OCI-LY7 (cell line): ENCODE data around the gene FAIM2. TPM values are rescaled to one million over a fixed set of nuclear protein-coding genes. Genes with fewer than 3 reads are reported as not detected.

Experiments used
- BruUV-seq: library from RNA; stranded (reverse); fragments of 400-500 nt; replicated peaks from 2 replicates; lab custom pipeline; 2021; lab: Mats Ljungman, UMichigan
- CTCF ChIA-PET: fragments of 300-600 bp; sonication (Branson Sonifier 250); formaldehyde crosslinking; loops from one replicate; lab custom pipeline; 2022; ENCODE audit warnings: antibody characterized with exemption; ENCODE audit not compliant: unreplicated experiment; lab: Charles Lee
- POLR2A ChIA-PET: fragments of 300-600 bp; sonication (Branson Sonifier 250); formaldehyde crosslinking; loops from one replicate; lab custom pipeline; 2022; ENCODE audit warnings: antibody characterized with exemption; lab: Charles Lee
- DNase-seq: peaks from one replicate; pipeline ENCODE4 v3.0.0-alpha.2; 2015; ENCODE audit warnings: low spot score
- H2AFZ ChIP-seq: fragments of 200-600 bp; sonication (generic), shearing (Covaris generic); 2 replicates; pipeline ENCODE4 v1.6.1; 2014; ENCODE audit warnings: mild to moderate bottlenecking, antibody characterized with exemption, low read length, moderate library complexity
- H3K27ac ChIP-seq: fragments of 200-600 bp; sonication (generic); 2 replicates; pipeline ENCODE4 v1.5.1; 2014; ENCODE audit warnings: mixed run types, low read depth, mild to moderate bottlenecking, moderate library complexity, low read length, inconsistent platforms; ENCODE audit not compliant: poor library complexity, severe bottlenecking
- H3K36me3 ChIP-seq: fragments of 200-600 bp; sonication (generic); 2 replicates; pipeline ENCODE4 v1.6.1; 2014; ENCODE audit warnings: mild to moderate bottlenecking, antibody characterized with exemption, low read length, moderate library complexity, mixed read lengths; ENCODE audit not compliant: insufficient read depth
- H3K4me1 ChIP-seq: fragments of 200-600 bp; sonication (generic); 2 replicates; pipeline ENCODE4 v1.5.1; 2014; ENCODE audit warnings: mild to moderate bottlenecking, low read length; ENCODE audit not compliant: insufficient read depth, poor library complexity, severe bottlenecking
- H3K4me2 ChIP-seq: fragments of 200-600 bp; sonication (generic); 2 replicates; pipeline ENCODE4 v1.6.1; 2014; ENCODE audit warnings: mild to moderate bottlenecking, low read length
- H3K4me3 ChIP-seq: fragments of 200-600 bp; sonication (generic); 2 replicates; pipeline ENCODE4 v1.5.1; 2014; ENCODE audit warnings: mild to moderate bottlenecking, low read depth, low read length; ENCODE audit not compliant: poor library complexity, severe bottlenecking
- H3K79me2 ChIP-seq: fragments of 200-600 bp; sonication (generic); 2 replicates; pipeline ENCODE4 v1.6.1; 2016; ENCODE audit warnings: low read depth, mild to moderate bottlenecking, low read length, moderate library complexity, mixed read lengths; ENCODE audit not compliant: insufficient read depth
- H3K9me2 ChIP-seq: fragments of 200-600 bp; sonication (generic); 2 replicates; pipeline ENCODE4 v1.6.1; 2016; ENCODE audit warnings: mild to moderate bottlenecking, low read length, mixed read lengths; ENCODE audit not compliant: insufficient read depth
- H3K9me3 ChIP-seq: fragments of 200-600 bp; sonication (generic); 2 replicates; pipeline ENCODE4 v1.6.1; 2014; ENCODE audit warnings: mild to moderate bottlenecking, mixed run types, low read length, mixed read lengths
- H4K20me1 ChIP-seq: fragments of 200-600 bp; sonication (generic); 2 replicates; pipeline ENCODE4 v1.6.1; 2014; ENCODE audit warnings: mild to moderate bottlenecking, antibody characterized with exemption, low read length, moderate library complexity, mixed read lengths; ENCODE audit not compliant: insufficient read depth
- EZH2phosphoT487 ChIP-seq: fragments of 200-600 bp; sonication (generic); IDR thresholded peaks from 2 replicates; pipeline ENCODE4 v1.6.1; 2018; ENCODE audit warnings: low read depth, borderline replicate concordance, mild to moderate bottlenecking, mixed run types, antibody characterized with exemption, low read length, moderate library complexity, mixed read lengths
- intact Hi-C: fragments of 100-400 bp; cut with micrococcal nuclease; formaldehyde crosslinking; loops from one replicate; pipeline ENCODE4 v1.10.0; 2022; ENCODE audit not compliant: unreplicated experiment
- total RNA-seq, 2 experiments: library from RNA; depleted of rRNA in 1 of 2; stranded (reverse); fragments of >200 nt in 1 of 2; shearing (Covaris generic) in 1 of 2; gene quantifications; 2 replicates each; pipeline ENCODE4 v1.2.3, GENCODE V29; 2014 to 2022
- TF ChIP-seq, protein P1 (sequence below): fragments of 200-600 bp; sonication (generic); conservative IDR thresholded peaks from 2 replicates; pipeline ENCODE4 v1.5.1; 2014; ENCODE audit warnings: mild to moderate bottlenecking, antibody characterized with exemption, low read length, moderate library complexity, mixed read lengths

FAIM2 gene
- total RNA-seq, 2 experiments from 2014 or later = 0.10 TPM; not detected in 1

GRCh38 chr12:49903351-49903699 is 375 bp downstream of the FAIM2 start:
- Histone ChIP-seq H3K9me3 (no peaks in the 10 kb centered on the region), H3K79me2 (no peaks in the 10 kb centered on the region), H3K9me2 (no peaks in the 10 kb centered on the region), H3K27ac (no peak overlapping the region), H3K4me3 (no peak overlapping the region), H4K20me1 (no peaks in the 10 kb centered on the region), H3K4me2 (no peak overlapping the region), H3K4me1 (no peaks in the 10 kb centered on the region), H3K36me3 (no peaks in the 10 kb centered on the region), H2AFZ (no peak overlapping the region)
- CTCF ChIA-PET = no interaction called here
- DNase-seq = no peak
- POLR2A ChIA-PET = no interaction called here
- no TSS peak for BruUV-seq
- intact Hi-C loops = no loop called here
- TF ChIP-seq, protein P1, sequence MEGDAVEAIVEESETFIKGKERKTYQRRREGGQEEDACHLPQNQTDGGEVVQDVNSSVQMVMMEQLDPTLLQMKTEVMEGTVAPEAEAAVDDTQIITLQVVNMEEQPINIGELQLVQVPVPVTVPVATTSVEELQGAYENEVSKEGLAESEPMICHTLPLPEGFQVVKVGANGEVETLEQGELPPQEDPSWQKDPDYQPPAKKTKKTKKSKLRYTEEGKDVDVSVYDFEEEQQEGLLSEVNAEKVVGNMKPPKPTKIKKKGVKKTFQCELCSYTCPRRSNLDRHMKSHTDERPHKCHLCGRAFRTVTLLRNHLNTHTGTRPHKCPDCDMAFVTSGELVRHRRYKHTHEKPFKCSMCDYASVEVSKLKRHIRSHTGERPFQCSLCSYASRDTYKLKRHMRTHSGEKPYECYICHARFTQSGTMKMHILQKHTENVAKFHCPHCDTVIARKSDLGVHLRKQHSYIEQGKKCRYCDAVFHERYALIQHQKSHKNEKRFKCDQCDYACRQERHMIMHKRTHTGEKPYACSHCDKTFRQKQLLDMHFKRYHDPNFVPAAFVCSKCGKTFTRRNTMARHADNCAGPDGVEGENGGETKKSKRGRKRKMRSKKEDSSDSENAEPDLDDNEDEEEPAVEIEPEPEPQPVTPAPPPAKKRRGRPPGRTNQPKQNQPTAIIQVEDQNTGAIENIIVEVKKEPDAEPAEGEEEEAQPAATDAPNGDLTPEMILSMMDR = no peak
- no peak for TF ChIP-seq EZH2phosphoT487

- no peaks in the 10 kb centered on the region for H3K36me3 ChIP-seq
- intact Hi-C loops = no loop called here
- no peak overlapping the region for H3K4me3 ChIP-seq
- no peaks in the 10 kb centered on the region for H3K9me3 ChIP-seq
- TF ChIP-seq, protein P1 = no peak
- TF ChIP-seq EZH2phosphoT487 = no peak
- no peak overlapping the region for H3K4me2 ChIP-seq
- H3K4me1 ChIP-seq = no peaks in the 10 kb centered on the region
- H3K79me2 ChIP-seq = no peaks in the 10 kb centered on the region
- CTCF ChIA-PET = no interaction called here
- DNase-seq = no peak
- H3K27ac ChIP-seq = no peak overlapping the region
- no peak overlapping the region for H2AFZ ChIP-seq
- no TSS peak for BruUV-seq
- H3K9me2 ChIP-seq = no peaks in the 10 kb centered on the region
- POLR2A ChIA-PET = interaction anchor here (0.6 to 0.7 kb wide), 2 partner anchors 61 to 264 kb away, joined by 4 read pairs; no protein-coding TSS in a partner anchor
- no peaks in the 10 kb centered on the region for H4K20me1 ChIP-seq
These were observed 1.0 kb downstream of the FAIM2 start for GRCh38 chr12:49902399-49903350.

- Histone ChIP-seq H2AFZ (no peak overlapping the region), H3K36me3 (no peaks in the 10 kb centered on the region), H3K9me3 (no peaks in the 10 kb centered on the region), H3K4me3 (no peak overlapping the region), H3K9me2 (no peaks in the 10 kb centered on the region), H3K4me2 (no peak overlapping the region), H3K4me1 (no peaks in the 10 kb centered on the region), H3K27ac (no peak overlapping the region), H4K20me1 (no peaks in the 10 kb centered on the region), H3K79me2 (no peaks in the 10 kb centered on the region)
- TF ChIP-seq, protein P1 = no peak
- TF ChIP-seq EZH2phosphoT487 = no peak
- ChIA-PET CTCF (no interaction called here), POLR2A (interaction anchor here (0.6 kb wide), 1 partner anchor 62 kb away, joined by 4 read pairs; no protein-coding TSS in a partner anchor)
- intact Hi-C loops = no loop called here
- no TSS peak for BruUV-seq
- DNase-seq = no peak
These were observed 1.7 kb downstream of the FAIM2 start for GRCh38 chr12:49901986-49902385.
